Measurements from ENCODE around the gene TM4SF1.

DNA sequence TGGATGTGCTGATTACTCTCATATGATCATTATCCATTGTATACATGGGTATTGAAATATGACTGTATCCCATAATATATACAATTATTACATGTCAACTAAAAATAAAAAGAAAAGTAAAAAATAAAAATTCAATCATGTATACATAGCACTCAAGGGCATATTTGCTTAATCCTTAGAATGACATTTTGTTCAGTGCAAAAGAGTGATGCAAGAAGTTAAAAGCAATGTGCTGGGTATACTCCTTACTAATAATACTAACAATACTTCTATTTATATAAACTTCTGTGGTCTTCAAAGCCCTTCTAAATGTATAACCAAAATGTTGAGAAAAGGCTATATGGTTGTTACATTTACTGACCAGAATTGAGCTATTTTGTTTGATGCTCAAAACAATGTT, 23.2 kb upstream of the TM4SF1 start:
- no peak for TF ChIP-seq POLR2A (IDR thresholded peaks at IDR 0.05; ENCODE audit: low read depth, low read length)
- TF ChIP-seq POLR2AphosphoS5 (IDR thresholded peaks at IDR 0.05; ENCODE audit: low read depth, low read length) = no peak

All from GM12892 (cell line).